ENCODE results near the gene KCNS3.

The KCNS3 gene

DNA sequence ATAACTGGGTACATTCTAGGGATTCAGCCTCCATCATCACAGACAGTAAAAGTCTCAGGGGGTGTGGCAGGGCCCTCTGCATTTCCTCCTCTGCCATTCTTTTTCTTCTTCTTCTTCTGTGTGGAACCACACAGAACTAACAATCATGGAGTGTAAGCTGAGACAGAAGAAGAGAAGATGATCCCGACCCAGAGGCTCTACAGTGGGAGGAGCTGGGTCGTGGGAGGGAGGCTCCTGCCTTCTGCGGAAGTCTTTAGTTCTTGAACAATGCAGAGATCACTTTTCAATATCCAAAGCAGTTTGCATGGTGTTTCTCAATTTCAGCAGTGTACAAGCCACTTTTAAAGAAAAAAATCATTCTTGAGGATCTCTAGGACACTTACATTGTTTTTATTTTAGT lies 80.9 kb downstream of the KCNS3 start:
- peaks cover 2% of the 10 kb centered on the region for H3K27me3 ChIP-seq (ENCODE audit: insufficient read depth, poor library complexity, severe bottlenecking)
- DNase-seq (ENCODE audit: low read depth in 1 of 2, low spot score in 1 of 2) = no peak
- TF ChIP-seq, protein P1, sequence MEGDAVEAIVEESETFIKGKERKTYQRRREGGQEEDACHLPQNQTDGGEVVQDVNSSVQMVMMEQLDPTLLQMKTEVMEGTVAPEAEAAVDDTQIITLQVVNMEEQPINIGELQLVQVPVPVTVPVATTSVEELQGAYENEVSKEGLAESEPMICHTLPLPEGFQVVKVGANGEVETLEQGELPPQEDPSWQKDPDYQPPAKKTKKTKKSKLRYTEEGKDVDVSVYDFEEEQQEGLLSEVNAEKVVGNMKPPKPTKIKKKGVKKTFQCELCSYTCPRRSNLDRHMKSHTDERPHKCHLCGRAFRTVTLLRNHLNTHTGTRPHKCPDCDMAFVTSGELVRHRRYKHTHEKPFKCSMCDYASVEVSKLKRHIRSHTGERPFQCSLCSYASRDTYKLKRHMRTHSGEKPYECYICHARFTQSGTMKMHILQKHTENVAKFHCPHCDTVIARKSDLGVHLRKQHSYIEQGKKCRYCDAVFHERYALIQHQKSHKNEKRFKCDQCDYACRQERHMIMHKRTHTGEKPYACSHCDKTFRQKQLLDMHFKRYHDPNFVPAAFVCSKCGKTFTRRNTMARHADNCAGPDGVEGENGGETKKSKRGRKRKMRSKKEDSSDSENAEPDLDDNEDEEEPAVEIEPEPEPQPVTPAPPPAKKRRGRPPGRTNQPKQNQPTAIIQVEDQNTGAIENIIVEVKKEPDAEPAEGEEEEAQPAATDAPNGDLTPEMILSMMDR (IDR thresholded peaks at IDR 0.05; ENCODE audit: insufficient read depth, low read length) = no peak
- no peak for TF ChIP-seq POLR2AphosphoS5 (IDR thresholded peaks at IDR 0.05; ENCODE audit: low read depth)
- TF ChIP-seq GABPA (IDR thresholded peaks at IDR 0.05; ENCODE audit: low read depth) = no peak
- TF ChIP-seq SPI1 (IDR thresholded peaks at IDR 0.05; ENCODE audit: borderline replicate concordance, low read depth) = no peak
- TF ChIP-seq, protein P2, sequence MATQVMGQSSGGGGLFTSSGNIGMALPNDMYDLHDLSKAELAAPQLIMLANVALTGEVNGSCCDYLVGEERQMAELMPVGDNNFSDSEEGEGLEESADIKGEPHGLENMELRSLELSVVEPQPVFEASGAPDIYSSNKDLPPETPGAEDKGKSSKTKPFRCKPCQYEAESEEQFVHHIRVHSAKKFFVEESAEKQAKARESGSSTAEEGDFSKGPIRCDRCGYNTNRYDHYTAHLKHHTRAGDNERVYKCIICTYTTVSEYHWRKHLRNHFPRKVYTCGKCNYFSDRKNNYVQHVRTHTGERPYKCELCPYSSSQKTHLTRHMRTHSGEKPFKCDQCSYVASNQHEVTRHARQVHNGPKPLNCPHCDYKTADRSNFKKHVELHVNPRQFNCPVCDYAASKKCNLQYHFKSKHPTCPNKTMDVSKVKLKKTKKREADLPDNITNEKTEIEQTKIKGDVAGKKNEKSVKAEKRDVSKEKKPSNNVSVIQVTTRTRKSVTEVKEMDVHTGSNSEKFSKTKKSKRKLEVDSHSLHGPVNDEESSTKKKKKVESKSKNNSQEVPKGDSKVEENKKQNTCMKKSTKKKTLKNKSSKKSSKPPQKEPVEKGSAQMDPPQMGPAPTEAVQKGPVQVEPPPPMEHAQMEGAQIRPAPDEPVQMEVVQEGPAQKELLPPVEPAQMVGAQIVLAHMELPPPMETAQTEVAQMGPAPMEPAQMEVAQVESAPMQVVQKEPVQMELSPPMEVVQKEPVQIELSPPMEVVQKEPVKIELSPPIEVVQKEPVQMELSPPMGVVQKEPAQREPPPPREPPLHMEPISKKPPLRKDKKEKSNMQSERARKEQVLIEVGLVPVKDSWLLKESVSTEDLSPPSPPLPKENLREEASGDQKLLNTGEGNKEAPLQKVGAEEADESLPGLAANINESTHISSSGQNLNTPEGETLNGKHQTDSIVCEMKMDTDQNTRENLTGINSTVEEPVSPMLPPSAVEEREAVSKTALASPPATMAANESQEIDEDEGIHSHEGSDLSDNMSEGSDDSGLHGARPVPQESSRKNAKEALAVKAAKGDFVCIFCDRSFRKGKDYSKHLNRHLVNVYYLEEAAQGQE (IDR thresholded peaks at IDR 0.05; ENCODE audit: insufficient replicate concordance, low read depth) = no peak
- H3K27ac ChIP-seq (replicated peaks) = no peak overlapping the region
- H3K4me3 ChIP-seq (replicated peaks; ENCODE audit: insufficient read depth, low read length) = no peak overlapping the region

DNA sequence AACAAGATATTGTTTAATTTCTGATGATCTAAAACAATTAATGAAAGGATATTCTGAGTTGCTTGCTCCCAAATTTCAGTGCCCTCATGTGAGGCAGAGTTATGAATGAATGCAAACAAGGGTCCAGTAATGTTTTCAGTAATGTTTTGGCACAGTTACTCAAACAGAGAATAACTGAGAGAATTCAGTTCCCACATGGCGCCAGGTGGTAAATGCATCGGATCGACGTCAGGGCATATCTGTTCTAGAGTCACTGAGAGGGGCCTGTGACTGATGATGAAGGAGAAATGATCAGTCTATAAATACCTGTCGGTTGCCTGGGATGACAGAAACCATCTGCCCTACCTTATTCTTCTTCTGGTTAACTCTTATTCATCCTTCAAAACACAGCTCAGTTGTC lies 81.4 kb downstream of the KCNS3 start:
- no peak for TF ChIP-seq SPI1 (IDR thresholded peaks at IDR 0.05; ENCODE audit: borderline replicate concordance, low read depth)
- no peak for TF ChIP-seq POLR2AphosphoS5 (IDR thresholded peaks at IDR 0.05; ENCODE audit: low read depth)
- no peak for TF ChIP-seq GABPA (IDR thresholded peaks at IDR 0.05; ENCODE audit: low read depth)
- TF ChIP-seq, protein P1 (IDR thresholded peaks at IDR 0.05; ENCODE audit: insufficient read depth, low read length) = no peak
- TF ChIP-seq, protein P2 (IDR thresholded peaks at IDR 0.05; ENCODE audit: insufficient replicate concordance, low read depth) = no peak
- peaks cover 2% of the 10 kb centered on the region for H3K27me3 ChIP-seq (ENCODE audit: insufficient read depth, poor library complexity, severe bottlenecking)
- H3K4me3 ChIP-seq (replicated peaks; ENCODE audit: insufficient read depth, low read length) = no peak overlapping the region
- no peak overlapping the region for H3K27ac ChIP-seq (replicated peaks)
- DNase-seq (ENCODE audit: low read depth in 1 of 2, low spot score in 1 of 2) = no peak

DNA sequence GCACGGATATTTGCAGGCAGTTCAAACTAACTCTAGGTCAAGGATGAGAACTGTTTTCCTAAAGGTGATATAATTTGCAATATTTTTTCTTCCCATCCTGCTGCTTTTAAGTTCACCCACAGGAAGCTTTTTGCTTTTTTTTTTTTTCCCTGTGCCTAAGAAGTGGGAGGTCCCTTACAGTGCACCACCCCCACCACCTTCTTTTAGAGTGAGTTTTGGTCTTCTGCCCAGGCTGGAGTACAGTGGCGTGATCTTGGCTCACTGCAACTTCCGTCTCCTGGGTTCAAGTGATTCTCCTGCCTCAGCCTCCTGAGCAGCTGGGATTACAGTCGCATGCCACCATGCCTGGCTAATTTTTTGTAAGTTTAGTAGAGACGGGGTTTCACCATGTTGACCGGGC lies 82.5 kb downstream of the KCNS3 start:
- no peak for DNase-seq (ENCODE audit: low read depth in 1 of 2, low spot score in 1 of 2)
- Histone ChIP-seq H3K27me3 (ENCODE audit: insufficient read depth, poor library complexity, severe bottlenecking) (peaks cover 2% of the 10 kb centered on the region), H3K4me3 (replicated peaks; ENCODE audit: insufficient read depth, low read length) (no peak overlapping the region), H3K27ac (replicated peaks) (no peak overlapping the region)
- TF ChIP-seq POLR2AphosphoS5 (IDR thresholded peaks at IDR 0.05; ENCODE audit: low read depth) = no peak
- TF ChIP-seq, protein P2 (IDR thresholded peaks at IDR 0.05; ENCODE audit: insufficient replicate concordance, low read depth) = no peak
- no peak for TF ChIP-seq GABPA (IDR thresholded peaks at IDR 0.05; ENCODE audit: low read depth)
- TF ChIP-seq, protein P1 (IDR thresholded peaks at IDR 0.05; ENCODE audit: insufficient read depth, low read length) = no peak
- TF ChIP-seq SPI1 (IDR thresholded peaks at IDR 0.05; ENCODE audit: borderline replicate concordance, low read depth) = no peak

Data from HL-60 (cell line).